Astrocyte (in vitro differentiated cells and primary cell): ENCODE data around the gene SPTBN1. TPM values are rescaled to one million over a fixed set of nuclear protein-coding genes. Genes with fewer than 3 reads are reported as not detected.

Source experiments
- DNase-seq: peaks from one replicate; pipeline ENCODE4 v3.0.0-alpha.2; 2010; ENCODE audit warnings: low read depth
- FAIRE-seq: peaks from 2 replicates; lab custom pipeline; 2011; peaks lifted over from hg19 to GRCh38; lab: Jason Lieb, UNC
- H2AFZ ChIP-seq: 2 replicates; pipeline ENCODE4 v1.6.0; 2012; ENCODE audit warnings: low read depth, low read length, inconsistent platforms
- H3K27ac ChIP-seq: 2 replicates; pipeline ENCODE4 v1.5.1; 2011; ENCODE audit warnings: low read depth, low read length, inconsistent platforms
- H3K27me3 ChIP-seq: 2 replicates; pipeline ENCODE4 v1.6.0; 2011; ENCODE audit warnings: low read length, inconsistent platforms; ENCODE audit not compliant: insufficient read depth
- H3K36me3 ChIP-seq: 2 replicates; pipeline ENCODE4 v1.5.1; 2011; ENCODE audit warnings: low read length, inconsistent platforms; ENCODE audit not compliant: insufficient read depth
- H3K4me1 ChIP-seq: 2 replicates; pipeline ENCODE4 v1.5.1; 2011; ENCODE audit warnings: low read length, inconsistent platforms; ENCODE audit not compliant: insufficient read depth
- H3K4me2 ChIP-seq: 2 replicates; pipeline ENCODE4 v1.6.0; 2012; ENCODE audit warnings: low read length, inconsistent platforms
- H3K4me3 ChIP-seq: 2 replicates; pipeline ENCODE4 v1.5.1; 2011; ENCODE audit warnings: low read depth, mild to moderate bottlenecking, low read length, inconsistent platforms; ENCODE audit not compliant: insufficient read depth
- H3K79me2 ChIP-seq: 2 replicates; pipeline ENCODE4 v1.6.0; 2012; ENCODE audit warnings: mild to moderate bottlenecking, low read length, inconsistent platforms; ENCODE audit not compliant: insufficient read depth
- H3K9ac ChIP-seq: 2 replicates; pipeline ENCODE4 v1.6.0; 2012; ENCODE audit warnings: mild to moderate bottlenecking, low read length, inconsistent platforms
- H3K9me3 ChIP-seq: 2 replicates; pipeline ENCODE4 v1.5.1; 2012; ENCODE audit warnings: low read depth, mild to moderate bottlenecking, low read length, inconsistent platforms; ENCODE audit not compliant: insufficient read depth
- H4K20me1 ChIP-seq: 2 replicates; pipeline ENCODE4 v1.6.0; 2012; ENCODE audit warnings: low read length, inconsistent platforms; ENCODE audit not compliant: insufficient read depth
- H3K27ac Mint-ChIP-seq: one replicate; pipeline ENCODE4 v1.8.0; 2021; ENCODE audit warnings: mild to moderate bottlenecking, mixed read lengths; ENCODE audit not compliant: unreplicated experiment
- H3K27me3 Mint-ChIP-seq: one replicate; pipeline ENCODE4 v1.8.0; 2021; ENCODE audit warnings: low read depth, mixed read lengths; ENCODE audit not compliant: unreplicated experiment
- H3K36me3 Mint-ChIP-seq: one replicate; pipeline ENCODE4 v1.8.0; 2021; ENCODE audit warnings: low read depth, mixed read lengths; ENCODE audit not compliant: unreplicated experiment
- H3K4me1 Mint-ChIP-seq: one replicate; pipeline ENCODE4 v1.8.0; 2021; ENCODE audit warnings: low read depth, mixed read lengths; ENCODE audit not compliant: unreplicated experiment
- H3K4me3 Mint-ChIP-seq: one replicate; pipeline ENCODE4 v1.8.0; 2021; ENCODE audit warnings: mild to moderate bottlenecking, moderate library complexity, mixed read lengths; ENCODE audit not compliant: unreplicated experiment
- H3K9me3 Mint-ChIP-seq: one replicate; pipeline ENCODE4 v1.8.0; 2021; ENCODE audit warnings: mild to moderate bottlenecking, mixed read lengths; ENCODE audit not compliant: unreplicated experiment
- EZH2 ChIP-seq: IDR thresholded peaks from 2 replicates; pipeline ENCODE4 v1.6.1; 2012; ENCODE audit warnings: mild to moderate bottlenecking, low read length, inconsistent platforms; ENCODE audit not compliant: insufficient read depth
- total RNA-seq: library from RNA; stranded (reverse); gene quantifications from 2 replicates; pipeline ENCODE4 v1.2.1, GENCODE V29; 2021
- TF ChIP-seq, protein P1 (sequence below): IDR thresholded peaks from 2 replicates; pipeline ENCODE4 v1.5.1; 2011; ENCODE audit warnings: low read depth, mild to moderate bottlenecking, inconsistent platforms, low read length, moderate library complexity; ENCODE audit not compliant: insufficient read depth

Gene SPTBN1
- total RNA-seq, 1 donor from 2014 or later, result 311 TPM

DNA sequence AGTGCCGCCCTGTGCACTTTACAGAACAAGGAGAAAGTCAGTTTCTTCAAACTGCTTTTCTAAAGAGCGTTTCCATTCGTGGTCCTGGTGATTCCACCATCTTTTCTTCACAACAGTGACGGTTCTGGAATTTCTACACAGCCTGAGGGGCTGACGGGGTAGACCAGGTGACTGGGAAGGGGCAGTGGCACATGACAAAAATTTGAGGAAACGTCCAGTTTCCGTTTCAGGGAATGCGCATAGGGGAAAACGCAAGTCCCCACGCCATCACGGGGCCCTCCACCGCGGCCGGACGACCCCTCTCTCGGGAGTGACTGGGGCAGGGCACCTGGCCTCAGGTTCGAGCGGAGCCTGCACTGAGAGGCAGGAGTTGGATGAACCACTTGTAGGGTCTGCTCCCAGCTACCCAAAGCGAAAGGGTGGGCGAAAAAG lies 980 bp upstream of the SPTBN1 start:
- peaks cover 31% of the 10 kb centered on the region for H3K79me2 ChIP-seq
- no peak for FAIRE-seq
- Mint-ChIP-seq H3K4me3 (peak overlapping the region; percentile 83), H3K36me3 (no peaks in the 10 kb centered on the region), H3K4me1 (peaks cover 23% of the 10 kb centered on the region), H3K27ac (peak overlapping the region; percentile 41), H3K9me3 (no peaks in the 10 kb centered on the region), H3K27me3 (no peaks in the 10 kb centered on the region)
- H3K9me3 ChIP-seq, result no peaks in the 10 kb centered on the region
- H3K27ac ChIP-seq, result peak overlapping the region; percentile 65
- TF ChIP-seq, protein P1, sequence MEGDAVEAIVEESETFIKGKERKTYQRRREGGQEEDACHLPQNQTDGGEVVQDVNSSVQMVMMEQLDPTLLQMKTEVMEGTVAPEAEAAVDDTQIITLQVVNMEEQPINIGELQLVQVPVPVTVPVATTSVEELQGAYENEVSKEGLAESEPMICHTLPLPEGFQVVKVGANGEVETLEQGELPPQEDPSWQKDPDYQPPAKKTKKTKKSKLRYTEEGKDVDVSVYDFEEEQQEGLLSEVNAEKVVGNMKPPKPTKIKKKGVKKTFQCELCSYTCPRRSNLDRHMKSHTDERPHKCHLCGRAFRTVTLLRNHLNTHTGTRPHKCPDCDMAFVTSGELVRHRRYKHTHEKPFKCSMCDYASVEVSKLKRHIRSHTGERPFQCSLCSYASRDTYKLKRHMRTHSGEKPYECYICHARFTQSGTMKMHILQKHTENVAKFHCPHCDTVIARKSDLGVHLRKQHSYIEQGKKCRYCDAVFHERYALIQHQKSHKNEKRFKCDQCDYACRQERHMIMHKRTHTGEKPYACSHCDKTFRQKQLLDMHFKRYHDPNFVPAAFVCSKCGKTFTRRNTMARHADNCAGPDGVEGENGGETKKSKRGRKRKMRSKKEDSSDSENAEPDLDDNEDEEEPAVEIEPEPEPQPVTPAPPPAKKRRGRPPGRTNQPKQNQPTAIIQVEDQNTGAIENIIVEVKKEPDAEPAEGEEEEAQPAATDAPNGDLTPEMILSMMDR, result no peak
- peaks cover 30% of the 10 kb centered on the region for H4K20me1 ChIP-seq
- H3K4me3 ChIP-seq, result peak overlapping the region; percentile 94
- peak overlapping the region; percentile 99 for H2AFZ ChIP-seq
- peaks cover 2% of the 10 kb centered on the region for H3K27me3 ChIP-seq
- DNase-seq, result no peak
- H3K9ac ChIP-seq, result peak overlapping the region; percentile 86
- peaks cover 22% of the 10 kb centered on the region for H3K4me1 ChIP-seq
- H3K36me3 ChIP-seq, result no peaks in the 10 kb centered on the region
- H3K4me2 ChIP-seq, result peak overlapping the region; percentile 100

DNA sequence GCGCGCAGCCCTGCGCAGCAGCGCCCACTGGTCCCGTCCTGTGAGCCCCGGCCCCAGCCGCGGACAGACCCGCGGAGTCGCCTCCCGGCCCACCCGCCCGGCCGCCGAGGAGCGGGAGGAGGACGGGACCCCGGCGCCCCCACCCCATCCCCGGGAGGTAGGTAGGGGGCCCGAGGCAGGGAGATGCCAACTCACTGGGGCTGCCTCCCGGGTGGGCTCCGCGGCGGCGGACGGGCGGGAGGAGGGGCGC lies 160 bp downstream of the SPTBN1 start:
- no peak for TF ChIP-seq EZH2
- TF ChIP-seq, protein P1, result no peak
- Histone ChIP-seq H2AFZ (peak overlapping the region; percentile 9), H3K9me3 (no peaks in the 10 kb centered on the region), H3K4me2 (peak overlapping the region; percentile 98), H3K27me3 (no peaks in the 10 kb centered on the region), H3K79me2 (peaks cover 43% of the 10 kb centered on the region), H3K9ac (peak overlapping the region; percentile 87), H3K27ac (peak overlapping the region; percentile 59), H4K20me1 (peaks cover 41% of the 10 kb centered on the region), H3K4me3 (peak overlapping the region; percentile 55), H3K36me3 (no peaks in the 10 kb centered on the region), H3K4me1 (peaks cover 22% of the 10 kb centered on the region)
- Mint-ChIP-seq H3K9me3 (no peaks in the 10 kb centered on the region), H3K27me3 (no peaks in the 10 kb centered on the region), H3K27ac (no peak overlapping the region), H3K36me3 (no peaks in the 10 kb centered on the region), H3K4me1 (peaks cover 26% of the 10 kb centered on the region), H3K4me3 (no peak overlapping the region)
- DNase-seq (no peak), FAIRE-seq (no peak)

DNA sequence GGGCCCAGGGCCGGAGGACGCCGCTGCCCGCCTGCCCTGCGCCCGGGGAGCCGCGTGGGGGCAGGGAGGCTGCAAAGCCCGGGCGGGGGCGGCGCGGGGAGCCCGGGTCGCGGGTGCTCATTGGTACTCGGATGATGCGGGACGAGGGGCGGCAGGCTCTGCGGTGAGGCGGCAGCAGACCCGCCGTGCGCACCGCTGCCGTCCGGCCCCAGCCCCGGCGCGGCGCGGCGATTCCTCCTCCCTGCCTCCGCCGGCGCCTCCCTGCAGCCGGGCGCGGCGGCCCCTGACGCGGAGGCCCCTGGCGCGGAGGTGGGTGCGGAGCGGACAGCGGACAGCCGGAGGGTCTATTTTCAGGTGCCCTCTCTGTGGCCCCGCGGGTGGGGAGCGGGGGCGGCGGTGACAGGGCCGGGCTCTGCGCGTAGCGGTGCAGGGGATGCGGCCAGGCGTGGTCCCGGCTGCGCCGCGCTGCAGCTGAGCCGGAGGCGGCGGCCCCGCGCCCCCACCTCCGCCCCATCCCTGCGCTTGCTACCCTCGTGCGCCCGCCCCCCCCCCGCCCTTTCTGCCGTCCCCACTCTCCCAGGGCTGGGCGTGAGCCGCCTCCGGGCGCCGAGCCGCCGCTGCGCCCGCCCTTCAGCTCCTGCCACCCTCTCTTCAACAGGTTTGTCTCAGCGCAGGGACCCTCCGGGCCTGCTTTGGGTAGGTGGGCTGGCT lies 640 bp downstream of the SPTBN1 start:
- Histone ChIP-seq H4K20me1 (peaks cover 45% of the 10 kb centered on the region), H3K4me2 (peak overlapping the region; percentile 98), H3K36me3 (no peaks in the 10 kb centered on the region), H3K79me2 (peaks cover 48% of the 10 kb centered on the region), H3K4me3 (peak overlapping the region; percentile 90), H2AFZ (peak overlapping the region; percentile 64), H3K9ac (peak overlapping the region; percentile 87), H3K27ac (peak overlapping the region; percentile 65), H3K27me3 (no peaks in the 10 kb centered on the region), H3K4me1 (peaks cover 22% of the 10 kb centered on the region), H3K9me3 (no peaks in the 10 kb centered on the region)
- Mint-ChIP-seq H3K4me1 (peaks cover 28% of the 10 kb centered on the region), H3K36me3 (no peaks in the 10 kb centered on the region), H3K27me3 (no peaks in the 10 kb centered on the region), H3K9me3 (no peaks in the 10 kb centered on the region), H3K27ac (peak overlapping the region; percentile 90), H3K4me3 (peak overlapping the region; percentile 97)
- TF ChIP-seq, protein P1, result no peak
- no peak for TF ChIP-seq EZH2
- FAIRE-seq (no peak), DNase-seq (peak; percentile 17)
